ENCODE results near the gene CHST15.
A peak's percentile ranks its signal among the peaks of the same experiment; 100 is the strongest.

CHST15 gene

DNA sequence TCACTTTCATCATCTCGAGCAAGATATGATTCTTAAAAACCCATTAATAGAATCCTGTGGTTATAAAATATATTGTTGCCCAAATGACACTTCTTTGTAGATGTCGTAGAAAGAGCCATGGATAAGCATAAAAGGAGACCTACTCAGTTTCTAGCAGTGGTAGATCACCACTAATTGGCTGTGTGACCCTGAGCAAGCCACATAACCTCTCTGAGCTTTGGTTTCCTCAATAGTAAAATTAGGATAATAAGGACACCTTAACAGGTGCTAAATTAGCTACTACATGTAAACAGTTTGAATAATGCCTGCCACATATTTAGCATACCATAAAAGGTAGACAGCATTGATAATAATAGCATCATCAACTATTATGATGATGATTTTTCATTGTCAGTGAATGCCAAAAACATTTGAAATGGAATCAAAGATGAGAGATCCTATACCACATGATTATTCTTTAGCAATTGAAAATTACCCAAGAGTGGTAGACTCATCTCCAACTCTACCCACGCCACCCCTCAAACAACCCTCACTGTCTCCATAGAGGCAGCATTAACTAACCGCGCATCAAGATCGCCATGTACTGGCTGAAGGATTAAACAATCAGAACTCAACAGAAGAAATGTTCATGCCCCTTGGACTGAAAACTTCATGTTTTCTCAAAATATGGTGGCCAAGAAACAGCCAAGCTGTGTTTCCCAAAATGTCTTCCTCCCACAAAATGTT lies 45.8 kb downstream of the CHST15 start:
- Mint-ChIP-seq H3K4me3 (no peak overlapping the region), H3K36me3 (ENCODE audit: low read depth) (no peaks in the 10 kb centered on the region), H3K27ac (no peak overlapping the region), H3K27me3 (no peaks in the 10 kb centered on the region), H3K4me1 (ENCODE audit: low read depth) (peaks cover 10% of the 10 kb centered on the region), H3K9me3 (no peaks in the 10 kb centered on the region)

DNA sequence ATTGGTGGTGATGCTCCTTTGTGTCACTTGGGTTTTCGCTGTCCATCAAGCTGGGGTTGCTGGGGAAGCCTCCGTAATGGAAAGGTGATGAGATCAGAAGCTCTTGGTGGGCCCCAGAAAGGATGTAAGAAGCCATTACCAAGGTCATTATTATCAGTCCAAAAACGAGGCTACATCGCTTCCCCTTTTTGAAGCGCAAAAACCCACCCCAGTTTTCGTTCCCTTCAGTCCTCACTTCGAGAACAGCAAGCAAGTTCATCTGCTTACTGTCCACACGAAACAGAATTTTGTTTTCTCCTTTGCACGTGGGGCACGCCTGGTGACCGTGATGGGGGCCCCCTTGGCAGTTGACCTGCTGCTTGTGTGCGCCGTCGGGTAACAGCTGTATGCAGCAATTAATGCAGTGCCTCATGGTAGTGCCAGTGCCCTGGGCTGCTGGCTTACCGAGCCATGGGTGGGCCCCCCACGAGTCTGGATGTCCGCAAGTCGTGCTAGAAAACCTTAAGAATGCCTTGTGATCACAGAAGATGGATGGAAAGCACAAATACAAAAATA lies 47.5 kb downstream of the CHST15 start:
- Mint-ChIP-seq H3K36me3 (ENCODE audit: low read depth) (no peaks in the 10 kb centered on the region), H3K4me3 (no peak overlapping the region), H3K4me1 (ENCODE audit: low read depth) (peaks cover 10% of the 10 kb centered on the region), H3K9me3 (no peaks in the 10 kb centered on the region), H3K27ac (no peak overlapping the region), H3K27me3 (no peaks in the 10 kb centered on the region)

- no peak overlapping the region for H3K27ac Mint-ChIP-seq
- no peaks in the 10 kb centered on the region for H3K36me3 Mint-ChIP-seq (ENCODE audit: low read depth)
- no peaks in the 10 kb centered on the region for H3K27me3 Mint-ChIP-seq
- peaks cover 10% of the 10 kb centered on the region for H3K4me1 Mint-ChIP-seq (ENCODE audit: low read depth)
- no peaks in the 10 kb centered on the region for H3K9me3 Mint-ChIP-seq
- H3K4me3 Mint-ChIP-seq: no peak overlapping the region
These were observed 48.1 kb downstream of the CHST15 start for GRCh38 chr10:124045276-124045675.

GRCh38 chr10:124044143-124044862 lies 49.1 kb downstream of the CHST15 start:
- H3K27ac Mint-ChIP-seq: no peak overlapping the region
- H3K9me3 Mint-ChIP-seq: no peaks in the 10 kb centered on the region
- peaks cover 10% of the 10 kb centered on the region for H3K4me1 Mint-ChIP-seq (ENCODE audit: low read depth)
- H3K36me3 Mint-ChIP-seq (ENCODE audit: low read depth): no peaks in the 10 kb centered on the region
- H3K27me3 Mint-ChIP-seq: no peaks in the 10 kb centered on the region
- H3K4me3 Mint-ChIP-seq: no peak overlapping the region

DNA sequence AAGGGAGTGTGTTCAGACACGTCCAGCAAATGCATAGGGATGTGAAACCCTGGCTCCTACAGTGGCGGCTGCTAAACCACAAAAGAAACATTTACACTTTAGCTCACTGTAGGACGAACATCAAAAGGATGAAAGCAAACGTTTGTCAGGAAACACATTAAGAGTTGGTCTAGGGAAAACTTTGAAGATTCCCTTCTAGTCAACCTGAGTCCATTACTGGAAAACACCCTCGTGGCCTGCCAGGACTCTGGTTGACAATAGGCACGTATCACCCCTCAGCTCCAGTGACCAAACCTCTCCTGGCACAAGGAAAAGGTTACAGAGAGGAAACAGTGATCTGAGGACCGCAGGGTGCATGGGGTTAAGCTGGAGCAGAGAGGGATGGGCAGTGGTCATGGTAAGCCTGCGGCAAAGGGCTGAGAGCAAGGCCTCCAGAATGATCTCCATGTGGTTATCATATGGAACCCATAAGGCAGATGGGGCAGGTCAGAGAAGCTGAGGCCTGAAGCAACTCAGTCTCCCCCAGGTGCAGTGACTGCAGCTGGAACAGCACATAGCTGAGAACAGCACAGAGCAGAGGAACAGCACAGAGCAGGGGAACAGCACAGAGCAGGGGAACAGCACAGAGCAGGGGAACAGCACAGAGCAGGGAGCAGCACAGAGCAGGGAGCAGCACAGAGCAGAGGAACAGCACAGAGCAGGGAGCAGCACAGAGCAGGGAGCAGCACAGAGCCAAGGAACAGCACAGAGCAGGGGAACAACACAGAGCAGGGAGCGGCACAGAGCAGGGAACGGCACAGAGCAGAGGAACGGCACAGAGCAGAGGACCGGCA lies 49.9 kb downstream of the CHST15 start:
- Mint-ChIP-seq H3K9me3 (no peaks in the 10 kb centered on the region), H3K27me3 (no peaks in the 10 kb centered on the region), H3K27ac (no peak overlapping the region), H3K4me3 (no peak overlapping the region), H3K36me3 (ENCODE audit: low read depth) (no peaks in the 10 kb centered on the region), H3K4me1 (ENCODE audit: low read depth) (peaks cover 10% of the 10 kb centered on the region)

- H3K4me1 Mint-ChIP-seq (ENCODE audit: low read depth): peaks cover 10% of the 10 kb centered on the region
- no peaks in the 10 kb centered on the region for H3K27me3 Mint-ChIP-seq
- H3K9me3 Mint-ChIP-seq: no peaks in the 10 kb centered on the region
- no peak overlapping the region for H3K4me3 Mint-ChIP-seq
- H3K36me3 Mint-ChIP-seq (ENCODE audit: low read depth): no peaks in the 10 kb centered on the region
- no peak overlapping the region for H3K27ac Mint-ChIP-seq
These were observed 50.6 kb downstream of the CHST15 start for GRCh38 chr10:124042656-124043309.

- H3K4me3 Mint-ChIP-seq: no peak overlapping the region
- H3K9me3 Mint-ChIP-seq: no peaks in the 10 kb centered on the region
- H3K27me3 Mint-ChIP-seq: no peaks in the 10 kb centered on the region
- no peak overlapping the region for H3K27ac Mint-ChIP-seq
- H3K4me1 Mint-ChIP-seq (ENCODE audit: low read depth): peaks cover 10% of the 10 kb centered on the region
- no peaks in the 10 kb centered on the region for H3K36me3 Mint-ChIP-seq (ENCODE audit: low read depth)
These were observed 51.5 kb downstream of the CHST15 start for GRCh38 chr10:124041675-124042445.

GRCh38 chr10:124040451-124041188 lies 52.8 kb downstream of the CHST15 start:
- no peaks in the 10 kb centered on the region for H3K9me3 Mint-ChIP-seq
- peaks cover 5% of the 10 kb centered on the region for H3K27me3 Mint-ChIP-seq
- H3K4me1 Mint-ChIP-seq (ENCODE audit: low read depth): peaks cover 19% of the 10 kb centered on the region
- H3K4me3 Mint-ChIP-seq: no peak overlapping the region
- no peaks in the 10 kb centered on the region for H3K36me3 Mint-ChIP-seq (ENCODE audit: low read depth)
- no peak overlapping the region for H3K27ac Mint-ChIP-seq

DNA sequence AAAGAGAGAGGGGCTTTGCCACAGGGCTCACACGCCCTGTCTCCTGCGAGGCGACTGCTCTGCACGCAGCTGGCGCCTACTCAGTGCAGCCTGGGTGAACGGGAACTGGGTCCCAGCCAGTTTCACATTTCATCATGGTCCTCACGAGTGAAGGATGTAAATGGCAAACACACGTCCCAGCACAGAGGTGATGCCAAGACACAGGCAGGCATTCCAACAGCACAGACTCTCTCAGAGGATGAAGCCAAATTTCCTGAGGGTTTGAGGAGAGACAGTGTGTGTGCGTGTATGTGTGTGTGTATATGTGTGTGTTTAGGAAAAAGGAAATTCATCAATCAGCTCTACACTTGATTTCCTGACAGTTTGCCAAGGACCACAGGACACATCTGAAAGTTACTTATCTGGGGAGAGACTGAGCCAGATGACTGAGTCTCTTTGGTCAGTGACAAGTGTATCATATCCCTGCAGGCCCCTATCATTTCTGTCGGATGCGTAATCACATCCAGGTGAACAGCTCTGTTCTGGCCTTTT lies 53.9 kb downstream of the CHST15 start:
- Mint-ChIP-seq H3K27me3 (peaks cover 5% of the 10 kb centered on the region), H3K27ac (no peak overlapping the region), H3K4me3 (no peak overlapping the region), H3K9me3 (no peaks in the 10 kb centered on the region), H3K4me1 (ENCODE audit: low read depth) (peaks cover 22% of the 10 kb centered on the region), H3K36me3 (ENCODE audit: low read depth) (no peaks in the 10 kb centered on the region)

- peaks cover 8% of the 10 kb centered on the region for H3K27me3 Mint-ChIP-seq
- peaks cover 15% of the 10 kb centered on the region for H3K4me1 Mint-ChIP-seq (ENCODE audit: low read depth)
- no peak overlapping the region for H3K4me3 Mint-ChIP-seq
- H3K27ac Mint-ChIP-seq: no peak overlapping the region
- H3K36me3 Mint-ChIP-seq (ENCODE audit: low read depth): no peaks in the 10 kb centered on the region
- H3K9me3 Mint-ChIP-seq: no peaks in the 10 kb centered on the region
These were observed 55.6 kb downstream of the CHST15 start for GRCh38 chr10:124037784-124038183.

DNA sequence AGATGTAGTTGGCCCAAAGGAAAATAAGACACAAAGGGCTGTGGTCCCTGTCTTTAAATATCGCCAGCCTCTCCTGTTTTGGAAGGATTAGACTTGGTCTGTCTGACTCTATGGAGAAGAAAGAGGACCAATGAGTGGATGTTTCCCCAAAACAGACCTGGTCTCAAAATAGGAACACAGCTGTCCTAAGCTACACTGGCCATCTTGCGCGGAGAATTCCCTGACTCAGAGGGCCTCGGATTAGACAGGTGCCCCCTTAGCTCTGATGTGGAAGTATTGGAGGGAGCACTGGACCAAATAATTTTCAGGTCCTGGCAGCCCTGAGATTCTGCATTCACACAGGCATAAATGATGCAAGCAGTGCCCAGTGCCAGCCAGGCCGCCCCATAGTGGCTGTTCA lies 56.1 kb downstream of the CHST15 start:
- peaks cover 12% of the 10 kb centered on the region for H3K4me1 Mint-ChIP-seq (ENCODE audit: low read depth)
- no peak overlapping the region for H3K27ac Mint-ChIP-seq
- no peaks in the 10 kb centered on the region for H3K9me3 Mint-ChIP-seq
- no peak overlapping the region for H3K4me3 Mint-ChIP-seq
- H3K36me3 Mint-ChIP-seq (ENCODE audit: low read depth): no peaks in the 10 kb centered on the region
- peaks cover 8% of the 10 kb centered on the region for H3K27me3 Mint-ChIP-seq

DNA sequence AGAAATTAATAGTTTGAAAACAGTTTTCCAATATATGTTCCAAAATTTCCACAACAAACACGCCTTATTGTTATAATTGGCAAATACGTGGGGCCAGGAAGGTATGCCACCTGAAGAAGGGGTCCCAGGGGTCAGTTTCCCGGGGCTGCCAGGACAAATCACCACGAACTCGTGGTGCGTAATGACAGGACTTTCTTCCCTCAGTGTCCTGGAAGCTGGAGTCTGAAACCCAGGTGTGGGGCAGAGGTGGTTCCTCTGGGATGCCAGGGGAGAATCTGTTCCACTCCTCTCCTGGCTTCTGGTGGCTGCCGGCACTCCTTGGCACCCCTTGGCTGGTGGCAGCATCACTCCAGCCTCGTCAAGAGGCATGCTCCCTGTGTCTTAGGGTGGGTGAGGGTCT lies 56.7 kb downstream of the CHST15 start:
- no peak overlapping the region for H3K4me3 Mint-ChIP-seq
- no peak overlapping the region for H3K27ac Mint-ChIP-seq
- no peaks in the 10 kb centered on the region for H3K36me3 Mint-ChIP-seq (ENCODE audit: low read depth)

DNA sequence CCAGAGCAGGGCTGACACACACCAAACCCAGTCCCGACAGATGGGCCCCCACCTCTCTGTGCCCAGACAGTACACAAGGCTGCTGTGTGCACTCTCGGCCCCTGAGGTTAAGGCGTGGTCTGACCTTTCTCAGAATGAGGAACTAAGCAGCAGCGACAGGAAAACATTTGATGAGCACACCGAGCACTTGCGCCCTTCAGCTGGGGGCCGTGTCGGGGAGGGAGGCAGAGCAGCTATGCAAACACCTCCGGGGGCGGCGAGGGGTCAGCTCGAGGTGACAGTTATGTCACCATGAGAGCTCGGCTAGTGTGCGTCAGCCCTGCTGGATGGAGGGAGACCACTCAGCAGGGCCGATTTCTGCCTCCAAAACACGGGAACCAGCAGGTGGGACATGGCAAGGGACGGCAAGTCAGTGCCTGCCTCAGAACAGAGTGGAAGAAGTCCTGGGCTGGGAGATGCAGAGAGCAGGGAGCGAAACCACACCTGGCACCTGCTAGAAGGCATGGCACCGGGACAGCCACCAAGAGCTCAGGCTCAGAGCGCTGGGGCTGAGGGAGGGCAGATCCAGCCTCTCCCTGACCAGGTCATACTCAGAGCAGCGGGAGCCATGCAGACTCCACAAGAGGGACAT lies 57.4 kb downstream of the CHST15 start:
- Mint-ChIP-seq H3K4me1 (ENCODE audit: low read depth) (peaks cover 12% of the 10 kb centered on the region), H3K4me3 (peak overlapping the region; percentile 67), H3K36me3 (ENCODE audit: low read depth) (no peaks in the 10 kb centered on the region), H3K9me3 (no peaks in the 10 kb centered on the region), H3K27me3 (peaks cover 8% of the 10 kb centered on the region), H3K27ac (no peak overlapping the region)

More for the DNA sequence above, 56.7 kb downstream of the CHST15 start:
- H3K27me3 Mint-ChIP-seq: peaks cover 8% of the 10 kb centered on the region
- no peaks in the 10 kb centered on the region for H3K9me3 Mint-ChIP-seq
- peaks cover 12% of the 10 kb centered on the region for H3K4me1 Mint-ChIP-seq (ENCODE audit: low read depth)
